Rectal smooth muscle tissue (tissue), 1 donor: ENCODE results near the gene CNBP.
"Not testable (repeated sequence)": the region's sequence is repeated elsewhere in the genome, so short reads cannot be mapped to it uniquely, and the experiment has no call there.

ENCODE experiments used
- H3K27ac ChIP-seq: one replicate; pipeline ENCODE4 v1.7.0; 2013; ENCODE audit warnings: low read depth, low read length, inconsistent platforms
- H3K27me3 ChIP-seq: one replicate; pipeline ENCODE4 v1.7.0; 2013; ENCODE audit warnings: low read length; ENCODE audit not compliant: control insufficient read depth, insufficient read depth
- H3K36me3 ChIP-seq: one replicate; pipeline ENCODE4 v1.7.0; 2013; ENCODE audit warnings: low read length; ENCODE audit not compliant: control insufficient read depth, insufficient read depth
- H3K4me1 ChIP-seq: one replicate; pipeline ENCODE4 v1.7.0; 2013; ENCODE audit warnings: low read length; ENCODE audit not compliant: control insufficient read depth, insufficient read depth
- H3K4me3 ChIP-seq: one replicate; pipeline ENCODE4 v1.7.0; 2013; ENCODE audit warnings: low read length
- H3K9ac ChIP-seq: one replicate; pipeline ENCODE4 v1.7.0; 2013; ENCODE audit warnings: low read length

The CNBP gene

GRCh38 chr3:129183569-129184395 lies at the start of gene CNBP:
CNBP (minus strand) TSS chr3:129183896; CDS start chr3:129171757, 12,139 bp downstream.
- peak within 1 kb of the TSS; percentile 96 for H3K4me3 ChIP-seq
- peaks cover 20% of the 10 kb centered on the region for H3K4me1 ChIP-seq

GRCh38 chr3:129231331-129232119 lies 47.8 kb upstream of the CNBP start:
- Histone ChIP-seq H3K27ac (no peak overlapping the region), H3K9ac (no peak overlapping the region), H3K36me3 (no peaks in the 10 kb centered on the region), H3K27me3 (no peaks in the 10 kb centered on the region), H3K4me1 (peaks cover 5% of the 10 kb centered on the region), H3K4me3 (no peak overlapping the region)

More at GRCh38 chr3:129183569-129184395, at the start of gene CNBP:
- Histone ChIP-seq H3K27me3 (no peaks in the 10 kb centered on the region), H3K36me3 (peaks cover 2% of the 10 kb centered on the region), H3K9ac (peak within 1 kb of the TSS; percentile 100), H3K27ac (peak within 1 kb of the TSS; percentile 99)

GRCh38 chr3:129230311-129231019 lies 46.8 kb upstream of the CNBP start:
- Histone ChIP-seq H3K27ac (no peak overlapping the region), H3K36me3 (no peaks in the 10 kb centered on the region), H3K4me1 (peaks cover 9% of the 10 kb centered on the region), H3K4me3 (no peak overlapping the region), H3K27me3 (no peaks in the 10 kb centered on the region), H3K9ac (no peak overlapping the region)

- no peaks in the 10 kb centered on the region for H3K27me3 ChIP-seq
- H3K4me1 ChIP-seq, result peaks cover 15% of the 10 kb centered on the region
- H3K27ac ChIP-seq, result no peak overlapping the region
- H3K36me3 ChIP-seq, result no peaks in the 10 kb centered on the region
- H3K9ac ChIP-seq, result no peak overlapping the region
- H3K4me3 ChIP-seq, result no peak overlapping the region
Measured at GRCh38 chr3:129228891-129229585, 45.3 kb upstream of the CNBP start.

GRCh38 chr3:129226374-129226773 lies 42.7 kb upstream of the CNBP start:
- Histone ChIP-seq H3K27ac (peak overlapping the region; percentile 90), H3K4me3 (no peak overlapping the region)

GRCh38 chr3:129224984-129225393 lies 41.3 kb upstream of the CNBP start:
- peak overlapping the region; percentile 39 for H3K4me3 ChIP-seq
- peaks cover 15% of the 10 kb centered on the region for H3K4me1 ChIP-seq
- H3K27me3 ChIP-seq, result no peaks in the 10 kb centered on the region
- H3K36me3 ChIP-seq, result no peaks in the 10 kb centered on the region
- H3K9ac ChIP-seq, result no peak overlapping the region
- peak overlapping the region; percentile 90 for H3K27ac ChIP-seq

More at GRCh38 chr3:129226374-129226773, 42.7 kb upstream of the CNBP start:
- Histone ChIP-seq H3K9ac (no peak overlapping the region), H3K4me1 (peaks cover 15% of the 10 kb centered on the region), H3K27me3 (no peaks in the 10 kb centered on the region), H3K36me3 (no peaks in the 10 kb centered on the region)

- H3K27me3 ChIP-seq, H3K4me3 ChIP-seq, H3K9ac ChIP-seq, H3K36me3 ChIP-seq: not testable (repeated sequence)
- peak overlapping the region; percentile 90 for H3K27ac ChIP-seq
- H3K4me1 ChIP-seq, result peaks cover 15% of the 10 kb centered on the region
Measured at GRCh38 chr3:129224387-129224786, 40.7 kb upstream of the CNBP start.

GRCh38 chr3:129218742-129219141 lies 35.0 kb upstream of the CNBP start:
- Histone ChIP-seq H3K27me3 (no peaks in the 10 kb centered on the region), H3K4me3 (no peak overlapping the region), H3K9ac (no peak overlapping the region), H3K27ac (no peak overlapping the region), H3K4me1 (no peaks in the 10 kb centered on the region), H3K36me3 (no peaks in the 10 kb centered on the region)

- H3K9ac ChIP-seq, result no peak overlapping the region
- no peak overlapping the region for H3K27ac ChIP-seq
- no peaks in the 10 kb centered on the region for H3K36me3 ChIP-seq
- H3K27me3 ChIP-seq, result no peaks in the 10 kb centered on the region
- H3K4me3 ChIP-seq, result no peak overlapping the region
- H3K4me1 ChIP-seq, result peaks cover 3% of the 10 kb centered on the region
Measured at GRCh38 chr3:129213238-129213637, 29.5 kb upstream of the CNBP start.

- Histone ChIP-seq H3K4me3 (no peak overlapping the region), H3K4me1 (peaks cover 10% of the 10 kb centered on the region), H3K27ac (peak overlapping the region; percentile 57), H3K9ac (no peak overlapping the region), H3K36me3 (no peaks in the 10 kb centered on the region), H3K27me3 (no peaks in the 10 kb centered on the region)
Measured at GRCh38 chr3:129211772-129212171, 28.1 kb upstream of the CNBP start.

GRCh38 chr3:129211345-129211744 lies 27.6 kb upstream of the CNBP start:
- peaks cover 10% of the 10 kb centered on the region for H3K4me1 ChIP-seq
- no peaks in the 10 kb centered on the region for H3K36me3 ChIP-seq
- no peak overlapping the region for H3K9ac ChIP-seq
- no peak overlapping the region for H3K4me3 ChIP-seq
- H3K27me3 ChIP-seq, result no peaks in the 10 kb centered on the region
- peak overlapping the region; percentile 57 for H3K27ac ChIP-seq

GRCh38 chr3:129207479-129207878 lies 23.8 kb upstream of the CNBP start:
- H3K27ac ChIP-seq, result peak overlapping the region; percentile 79
- H3K27me3 ChIP-seq, result no peaks in the 10 kb centered on the region
- H3K4me1 ChIP-seq, result peaks cover 10% of the 10 kb centered on the region
- no peak overlapping the region for H3K4me3 ChIP-seq
- H3K36me3 ChIP-seq, result no peaks in the 10 kb centered on the region
- H3K9ac ChIP-seq, result no peak overlapping the region
